GM19395 (cell line): ENCODE measurements around the gene PLIN5.

Experiments used
- ATAC-seq: cut with Tn5 transposase; IDR thresholded peaks from one replicate; pipeline ENCODE4 v1.9.1; 2021; ENCODE audit warnings: mild to moderate bottlenecking, moderate library complexity; ENCODE audit not compliant: unreplicated experiment

Gene PLIN5

GRCh38 chr19:4507804-4508203 is 27.2 kb downstream of the PLIN5 start:
- no peak for ATAC-seq

DNA sequence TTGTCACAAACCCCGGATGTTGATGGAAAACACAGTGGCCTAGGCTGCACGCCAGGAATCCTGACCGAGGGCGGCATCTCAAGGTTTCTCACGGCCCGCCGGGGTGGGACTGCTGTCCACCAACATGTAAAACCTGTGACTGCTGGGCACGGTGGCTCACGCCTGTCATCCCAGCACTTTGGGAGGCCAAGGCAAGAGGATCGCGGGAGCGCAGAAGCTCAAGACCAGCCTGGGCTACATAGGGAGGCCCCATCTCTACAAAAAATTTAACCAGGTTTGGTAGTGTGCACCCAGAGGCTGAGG is 27.9 kb downstream of the PLIN5 start:
- no peak for ATAC-seq

- no peak for ATAC-seq
Measured at GRCh38 chr19:4506449-4507149, 28.4 kb downstream of the PLIN5 start.

DNA sequence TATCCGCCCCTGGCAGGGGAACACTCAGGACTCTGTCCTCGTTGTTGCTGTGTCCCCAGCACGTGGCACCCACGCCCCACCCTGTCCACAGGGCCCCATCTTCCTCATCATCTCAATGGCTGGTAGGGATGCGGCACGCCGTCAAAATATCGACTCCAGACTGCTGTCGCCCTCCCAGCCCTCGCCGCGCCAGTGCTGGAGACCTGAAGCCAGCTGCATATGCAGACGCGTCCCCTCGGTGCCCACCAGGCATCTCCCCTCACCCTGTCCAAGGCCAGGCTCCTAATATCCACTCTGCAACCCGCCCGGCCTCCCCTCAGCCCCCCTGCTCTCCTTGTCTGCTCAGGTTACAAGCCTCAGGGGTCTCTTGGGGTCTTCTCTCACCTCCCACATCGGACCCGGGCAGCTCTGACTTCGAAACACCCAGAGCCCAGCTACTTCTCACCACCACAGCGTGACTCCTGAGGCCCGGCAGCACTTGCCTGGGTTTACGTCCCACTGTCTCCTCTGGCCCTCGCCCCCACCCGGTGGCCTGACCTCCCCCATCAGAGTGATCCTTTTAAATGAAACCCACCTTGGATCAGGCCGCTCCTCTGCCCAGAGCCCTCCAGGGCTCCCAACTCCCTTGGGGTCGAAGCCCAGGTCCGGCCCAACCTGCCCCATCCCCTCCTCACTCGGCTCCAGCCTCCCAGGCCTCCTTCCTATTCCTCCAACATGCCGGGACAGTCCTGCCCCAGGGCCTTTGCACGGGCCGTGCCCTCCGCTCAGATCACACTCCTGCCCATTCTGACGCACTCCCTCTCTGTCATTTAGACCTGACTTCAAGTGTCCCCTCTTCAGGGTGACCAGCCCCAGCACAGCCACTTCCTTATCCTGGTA is 29.2 kb downstream of the PLIN5 start:
- ATAC-seq: no peak

DNA sequence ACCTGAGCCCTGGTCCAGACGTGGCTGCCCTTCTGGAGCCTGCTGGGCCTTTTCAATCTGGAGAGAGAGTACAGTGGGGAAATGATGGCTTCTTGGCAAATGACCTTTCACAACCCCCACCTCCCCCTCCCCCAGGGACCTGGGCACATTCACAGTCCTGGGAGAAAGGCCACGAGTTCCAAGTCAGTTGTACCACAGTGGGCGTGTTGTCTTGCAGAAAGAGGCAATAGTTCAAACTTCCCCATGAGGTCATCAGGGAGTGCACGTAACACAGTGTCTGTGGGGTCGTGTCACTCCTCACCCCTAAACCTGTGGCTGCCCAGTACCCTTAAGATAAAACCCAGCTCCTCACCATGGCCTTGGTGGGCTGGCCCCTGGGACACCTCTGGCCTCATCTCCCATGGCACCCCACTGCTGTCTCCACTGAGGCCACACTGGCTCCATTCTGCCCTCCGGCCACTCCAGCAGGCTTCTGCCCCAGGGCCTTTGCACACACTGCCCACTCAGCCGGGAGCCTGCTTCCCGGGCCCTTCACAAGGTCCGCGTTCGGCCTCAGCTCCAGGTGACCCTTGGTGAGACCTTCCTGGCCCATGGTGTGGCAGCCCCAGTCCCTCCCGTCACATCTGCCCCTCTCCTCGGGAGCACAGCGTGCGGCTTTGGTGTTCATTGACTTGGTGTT is 30.0 kb downstream of the PLIN5 start:
- ATAC-seq: no peak

DNA sequence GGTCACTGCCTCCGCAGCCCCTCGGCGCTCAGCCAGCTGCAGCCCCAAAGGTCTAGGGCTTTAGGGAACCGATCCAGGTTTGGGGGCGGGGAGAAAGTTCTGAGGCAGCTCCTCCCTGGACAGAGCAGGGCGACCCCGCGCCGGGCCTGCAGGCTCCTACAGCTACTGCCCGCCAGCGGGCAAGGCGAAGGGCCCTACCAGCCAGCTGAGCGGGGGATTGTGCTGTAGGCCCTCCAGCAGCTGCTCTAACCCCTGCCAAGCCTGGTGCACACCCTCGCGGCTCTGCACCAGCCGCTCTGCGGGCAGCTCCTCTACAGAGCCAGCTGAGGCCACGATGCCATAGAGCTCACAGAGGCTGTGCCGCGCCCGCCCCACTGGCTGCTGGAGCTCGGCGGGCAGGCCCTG is 30.7 kb downstream of the PLIN5 start:
- no peak for ATAC-seq

DNA sequence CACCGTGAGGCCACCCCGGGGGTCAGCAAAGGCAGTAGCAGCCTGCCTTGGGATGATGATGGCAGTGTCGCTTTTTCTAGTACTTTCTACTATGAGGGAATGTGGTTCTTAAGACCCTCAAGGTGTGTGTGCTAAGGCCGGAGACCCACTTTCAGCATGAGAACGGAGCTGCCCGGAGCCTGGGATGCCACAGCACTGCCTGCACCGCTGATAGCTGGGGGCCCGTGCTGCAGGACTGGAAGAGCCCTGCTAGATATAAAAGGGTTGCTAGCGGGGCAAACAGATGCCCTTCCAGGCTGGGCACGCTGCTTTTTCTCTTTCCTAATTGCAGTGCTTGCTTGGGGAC is 31.2 kb downstream of the PLIN5 start:
- ATAC-seq: no peak

GRCh38 chr19:4503132-4503824 is 31.7 kb downstream of the PLIN5 start:
- no peak for ATAC-seq

DNA sequence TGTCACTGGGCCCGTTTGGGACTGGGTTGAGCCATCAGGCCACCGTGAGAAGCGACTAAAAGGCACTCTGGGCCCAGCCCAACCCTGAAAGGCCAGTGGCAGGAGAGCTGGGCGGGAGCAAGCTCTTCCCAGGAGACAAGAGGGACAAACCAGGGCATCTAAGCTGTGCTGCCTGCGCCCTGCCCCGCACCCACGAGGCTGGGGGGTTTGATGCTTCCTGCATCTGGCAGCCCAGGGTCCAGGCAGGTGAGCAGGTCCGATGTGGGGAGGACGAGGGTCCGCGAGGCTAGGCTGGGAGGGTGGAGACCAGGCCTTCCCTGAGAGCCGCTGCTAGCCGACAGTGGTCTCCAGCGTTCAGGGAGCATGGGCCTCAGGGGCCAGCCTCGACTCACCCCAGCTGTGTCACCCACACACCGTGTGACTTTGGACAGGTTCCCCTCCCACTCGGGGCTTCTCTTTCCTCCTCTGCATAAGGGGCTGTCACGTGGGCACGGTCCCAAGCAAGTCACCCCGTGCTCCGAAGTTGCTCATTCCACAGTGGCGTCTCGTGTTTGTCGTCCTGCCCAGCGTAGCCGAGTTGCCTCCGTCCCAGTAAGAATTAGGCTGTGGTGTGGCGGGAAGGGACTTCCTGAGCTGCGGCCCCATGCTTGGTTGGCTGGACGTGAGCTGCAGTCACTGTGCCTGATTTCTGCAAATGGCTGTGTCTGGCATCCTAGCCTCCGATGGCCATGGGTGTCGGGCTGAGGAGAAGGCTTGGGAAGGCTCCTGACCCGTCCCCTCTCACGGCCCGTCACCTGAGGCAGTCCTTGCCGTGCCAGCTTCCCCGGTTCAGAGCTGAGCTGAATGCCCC is 32.5 kb downstream of the PLIN5 start:
- ATAC-seq: no peak

- ATAC-seq: no peak
Measured at GRCh38 chr19:4501691-4502090, 33.3 kb downstream of the PLIN5 start.

DNA sequence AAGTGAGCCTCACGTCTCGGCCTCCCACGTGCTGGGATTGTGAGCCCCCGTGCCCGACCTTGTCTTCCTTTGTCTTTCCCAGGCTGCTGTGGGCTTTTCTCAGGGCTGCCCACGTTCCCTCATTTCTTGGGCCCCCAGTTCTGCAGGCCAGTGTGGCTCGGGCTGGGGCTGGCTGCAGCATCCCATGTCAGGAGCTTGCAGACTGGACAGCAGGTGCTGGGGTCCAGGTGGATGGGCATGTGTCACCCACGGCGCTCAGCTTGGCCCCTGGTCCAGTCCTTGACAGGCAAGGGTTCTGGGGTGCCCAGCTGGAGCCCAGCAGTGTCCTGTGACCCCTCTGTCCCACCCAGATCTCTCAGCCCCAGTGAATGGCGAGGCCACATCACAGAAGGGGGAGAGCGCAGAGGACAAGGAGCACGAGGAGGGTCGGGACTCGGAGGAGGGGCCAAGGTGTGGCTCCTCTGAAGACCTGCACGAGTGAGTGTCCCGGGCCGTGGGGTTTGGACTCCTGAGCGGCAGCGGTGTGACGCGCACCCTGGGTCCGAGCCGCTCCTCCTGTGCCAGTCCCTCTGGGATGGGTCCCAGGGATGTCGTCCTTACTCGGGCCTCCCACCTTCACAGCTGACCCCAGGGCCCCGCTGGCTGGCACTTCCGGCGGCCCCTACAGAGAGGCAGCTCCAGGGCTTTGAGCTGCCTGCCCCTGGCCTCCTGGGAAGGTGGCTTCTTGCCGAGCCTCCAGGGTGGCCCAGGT is 34.0 kb downstream of the PLIN5 start:
- no peak for ATAC-seq

- no peak for ATAC-seq
Measured at GRCh38 chr19:4499855-4500254, 35.2 kb downstream of the PLIN5 start.

DNA sequence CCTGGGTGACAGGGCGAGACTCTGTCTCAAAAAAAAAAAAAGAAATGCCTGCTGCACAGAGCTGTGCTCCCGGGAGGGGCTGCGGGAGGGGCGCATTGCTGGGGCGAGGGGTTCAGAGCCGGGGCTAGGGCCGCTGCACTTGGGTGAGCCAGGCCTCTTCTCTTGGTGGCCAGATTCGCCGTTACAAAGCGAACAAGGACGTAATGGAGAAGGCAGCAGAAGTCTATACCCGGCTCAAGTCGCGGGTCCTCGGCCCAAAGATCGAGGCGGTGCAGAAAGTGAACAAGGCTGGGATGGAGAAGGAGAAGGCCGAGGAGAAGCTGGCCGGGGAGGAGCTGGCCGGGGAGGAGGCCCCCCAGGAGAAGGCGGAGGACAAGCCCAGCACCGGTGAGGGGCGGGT is 35.7 kb downstream of the PLIN5 start:
- no peak for ATAC-seq

- ATAC-seq: no peak
Measured at GRCh38 chr19:4498694-4499093, 36.3 kb downstream of the PLIN5 start.

GRCh38 chr19:4497770-4498389 is 37.1 kb downstream of the PLIN5 start:
- ATAC-seq: no peak

GRCh38 chr19:4496304-4496703 is 38.7 kb downstream of the PLIN5 start:
- no peak for ATAC-seq

- ATAC-seq: no peak
Measured at GRCh38 chr19:4495471-4495870, 39.6 kb downstream of the PLIN5 start.

DNA sequence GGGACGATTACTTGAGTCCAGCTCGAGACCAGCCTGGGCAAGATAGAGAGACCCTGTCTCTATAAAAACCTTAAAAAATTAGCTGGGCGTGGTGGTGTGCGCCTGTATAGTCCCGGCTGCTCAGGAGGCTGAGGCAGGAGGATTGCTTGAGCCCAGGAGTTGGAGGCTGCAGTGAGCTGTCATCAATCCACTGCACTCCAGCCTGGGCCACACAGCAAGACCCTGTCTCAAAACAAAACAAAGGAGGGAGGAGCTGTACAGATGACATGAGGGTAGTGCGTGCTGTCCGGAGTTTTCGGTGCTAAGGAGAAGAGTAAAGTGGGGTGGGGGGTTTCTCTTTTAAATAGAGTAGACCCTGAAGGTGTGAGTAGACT is 40.3 kb downstream of the PLIN5 start:
- no peak for ATAC-seq

GRCh38 chr19:4493929-4494690 is 40.9 kb downstream of the PLIN5 start:
- no peak for ATAC-seq
